ENCODE results near the gene SPATS1. TPM values are rescaled to one million over a fixed set of nuclear protein-coding genes. Genes with fewer than 3 reads are reported as not detected.

SPATS1 gene
- total RNA-seq, 1 donor from 2014 or later = 1.8 TPM

- no peak for ATAC-seq
- intact Hi-C loops (cut with DNase I) = no loop called here
Measured at GRCh38 chr6:44363377-44363926, 21.0 kb downstream of the SPATS1 start.

GRCh38 chr6:44366781-44367180 is 24.3 kb downstream of the SPATS1 start:
- H3K4me3 ChIP-seq = no peak overlapping the region
- no peaks in the 10 kb centered on the region for H3K4me1 ChIP-seq
- ATAC-seq = no peak
- intact Hi-C loops (cut with DNase I) = no loop called here
- no peak for DNase-seq
- TF ChIP-seq CTCF (IDR thresholded peaks at IDR 0.05) = no peak
- no peaks in the 10 kb centered on the region for H3K36me3 ChIP-seq
- no peaks in the 10 kb centered on the region for H3K27me3 ChIP-seq (ENCODE audit: low read depth)
- no peaks in the 10 kb centered on the region for H3K9me3 ChIP-seq
- H3K27ac ChIP-seq = no peak overlapping the region

More at GRCh38 chr6:44363377-44363926, 21.0 kb downstream of the SPATS1 start:
- H3K27ac ChIP-seq = no peak overlapping the region
- no peak overlapping the region for H3K4me3 ChIP-seq
- H3K36me3 ChIP-seq = no peaks in the 10 kb centered on the region
- no peaks in the 10 kb centered on the region for H3K4me1 ChIP-seq
- TF ChIP-seq CTCF (IDR thresholded peaks at IDR 0.05) = no peak
- DNase-seq = no peak
- H3K27me3 ChIP-seq (ENCODE audit: low read depth) = no peaks in the 10 kb centered on the region
- no peaks in the 10 kb centered on the region for H3K9me3 ChIP-seq

GRCh38 chr6:44367681-44368080 is 25.2 kb downstream of the SPATS1 start:
- DNase-seq (no peak), ATAC-seq (no peak)
- Histone ChIP-seq H3K4me1 (no peaks in the 10 kb centered on the region), H3K27ac (no peak overlapping the region), H3K36me3 (no peaks in the 10 kb centered on the region), H3K27me3 (ENCODE audit: low read depth) (no peaks in the 10 kb centered on the region), H3K4me3 (no peak overlapping the region), H3K9me3 (no peaks in the 10 kb centered on the region)
- intact Hi-C loops (cut with DNase I) = no loop called here
- no peak for TF ChIP-seq CTCF (IDR thresholded peaks at IDR 0.05)

GRCh38 chr6:44373051-44373450 is 30.6 kb downstream of the SPATS1 start:
- H3K27ac ChIP-seq = no peak overlapping the region
- ATAC-seq (no peak), DNase-seq (no peak)
- no peaks in the 10 kb centered on the region for H3K36me3 ChIP-seq
- intact Hi-C loops (cut with DNase I) = no loop called here
- H3K4me3 ChIP-seq = no peak overlapping the region
- H3K9me3 ChIP-seq = no peaks in the 10 kb centered on the region
- H3K4me1 ChIP-seq = no peaks in the 10 kb centered on the region
- H3K27me3 ChIP-seq (ENCODE audit: low read depth) = no peaks in the 10 kb centered on the region
- no peak for TF ChIP-seq CTCF (IDR thresholded peaks at IDR 0.05)

- TF ChIP-seq CTCF (IDR thresholded peaks at IDR 0.05) = no peak
- H3K4me1 ChIP-seq = no peaks in the 10 kb centered on the region
- ATAC-seq (no peak), DNase-seq (no peak)
- H3K4me3 ChIP-seq = no peak overlapping the region
- no peak overlapping the region for H3K27ac ChIP-seq
- no peaks in the 10 kb centered on the region for H3K36me3 ChIP-seq
- no peaks in the 10 kb centered on the region for H3K9me3 ChIP-seq
- no peaks in the 10 kb centered on the region for H3K27me3 ChIP-seq (ENCODE audit: low read depth)
- intact Hi-C loops (cut with DNase I) = no loop called here
Measured at GRCh38 chr6:44373787-44374186, 31.3 kb downstream of the SPATS1 start.

GRCh38 chr6:44375071-44375470 is 32.6 kb downstream of the SPATS1 start:
- ATAC-seq (no peak), DNase-seq (no peak)
- no peak overlapping the region for H3K4me3 ChIP-seq
- H3K27me3 ChIP-seq (ENCODE audit: low read depth) = no peaks in the 10 kb centered on the region
- no peaks in the 10 kb centered on the region for H3K9me3 ChIP-seq
- no peak for TF ChIP-seq CTCF (IDR thresholded peaks at IDR 0.05)
- H3K36me3 ChIP-seq = no peaks in the 10 kb centered on the region
- intact Hi-C loops (cut with DNase I) = no loop called here
- H3K27ac ChIP-seq = no peak overlapping the region
- H3K4me1 ChIP-seq = no peaks in the 10 kb centered on the region

Measured in lower lobe of right lung (tissue), 2 donors.